Activated T-helper 1 cell treated with anti-CD3 and anti-CD28 coated beads, Interleukin-12 subunit alpha, Interleukin-12 subunit beta, Interleukin-2, Interleukin-4 antibody, amounts not matched to agents 30 ng/mL and 10 ng/mL and 1 ng/mL, durations not matched to agents 14 hours and 24 hours and 36 hours (primary cell): Measurements from ENCODE around the gene MORF4L1. TPM values are rescaled to one million over a fixed set of nuclear protein-coding genes. Genes with fewer than 3 reads are reported as not detected.
A peak's percentile ranks its signal among the peaks of the same experiment; 100 is the strongest.
"Not testable (repeated sequence)": the region's sequence is repeated elsewhere in the genome, so short reads cannot be mapped to it uniquely, and the experiment has no call there.

Source experiments
- DNase-seq: peaks from one replicate; pipeline ENCODE4 v3.0.0; 2021; ENCODE audit warnings: low spot score
- H3K27ac Mint-ChIP-seq: one replicate; pipeline ENCODE4 v1.8.0; 2021; ENCODE audit warnings: mild to moderate bottlenecking, mixed read lengths
- H3K27me3 Mint-ChIP-seq: one replicate; pipeline ENCODE4 v1.8.0; 2022; ENCODE audit warnings: mild to moderate bottlenecking, moderate library complexity, mixed read lengths; ENCODE audit not compliant: insufficient read depth
- H3K36me3 Mint-ChIP-seq: one replicate; pipeline ENCODE4 v1.8.0; 2021; ENCODE audit warnings: low read depth, mixed read lengths
- H3K4me1 Mint-ChIP-seq: one replicate; pipeline ENCODE4 v1.8.0; 2021; ENCODE audit warnings: low read depth, mixed read lengths
- H3K4me3 Mint-ChIP-seq: one replicate; pipeline ENCODE4 v1.8.0; 2021; ENCODE audit warnings: mild to moderate bottlenecking, moderate library complexity, mixed read lengths
- H3K9me3 Mint-ChIP-seq: one replicate; pipeline ENCODE4 v1.8.0; 2021; ENCODE audit warnings: mixed read lengths
- intact Hi-C: fragments of 100-400 bp; cut with micrococcal nuclease; formaldehyde crosslinking; loops from one replicate; pipeline ENCODE4 v1.15.1; 2024
- total RNA-seq: library from RNA; stranded (reverse); gene quantifications from 2 replicates; pipeline ENCODE4 v1.2.3, GENCODE V29; 2022

Gene MORF4L1
- total RNA-seq, 1 donor from 2014 or later, result 270 TPM

GRCh38 chr15:78871483-78872127 is 1.1 kb upstream of the MORF4L1 start:
- H3K27me3 Mint-ChIP-seq, H3K36me3 Mint-ChIP-seq, H3K9me3 Mint-ChIP-seq, DNase-seq: not testable (repeated sequence)
- intact Hi-C loops, result loop anchor here (2.0 to 5.0 kb wide), 3 partner anchors 111 to 1281 kb away; partner anchors contain the start of genes FAH and PSMA4
- Mint-ChIP-seq H3K4me1 (peaks cover 37% of the 10 kb centered on the region), H3K4me3 (peak overlapping the region; percentile 72), H3K27ac (peak overlapping the region; percentile 83)

- Mint-ChIP-seq H3K36me3 (peaks cover 12% of the 10 kb centered on the region), H3K27me3 (no peaks in the 10 kb centered on the region), H3K4me1 (peaks cover 47% of the 10 kb centered on the region), H3K4me3 (peak overlapping the region; percentile 93), H3K27ac (peak overlapping the region; percentile 98), H3K9me3 (no peaks in the 10 kb centered on the region)
- intact Hi-C loops, result loop anchor here (1.0 to 5.0 kb wide), 5 partner anchors 13 to 1280 kb away; partner anchors contain the start of genes FAH, IREB2 and PSMA4
- DNase-seq, result peak; percentile 87
These were observed 492 bp downstream of the MORF4L1 start for GRCh38 chr15:78872972-78873792.

- Mint-ChIP-seq H3K4me3 (peak overlapping the region; percentile 93), H3K36me3 (peaks cover 14% of the 10 kb centered on the region), H3K27me3 (no peaks in the 10 kb centered on the region), H3K9me3 (no peaks in the 10 kb centered on the region), H3K27ac (peak overlapping the region; percentile 98), H3K4me1 (peaks cover 51% of the 10 kb centered on the region)
- DNase-seq, result peak; percentile 26
- intact Hi-C loops, result loop anchor here (1.0 to 5.0 kb wide), 6 partner anchors 14 to 1279 kb away; partner anchors contain the start of genes FAH, IREB2 and PSMA4
These were observed 1.4 kb downstream of the MORF4L1 start for GRCh38 chr15:78873793-78874765.

- no peaks in the 10 kb centered on the region for H3K9me3 Mint-ChIP-seq
- no peaks in the 10 kb centered on the region for H3K27me3 Mint-ChIP-seq
- no peak for DNase-seq
- intact Hi-C loops, result loop anchor here (2.0 kb wide), 1 partner anchor 61 kb away; no protein-coding TSS in a partner anchor
- H3K4me3 Mint-ChIP-seq, result peak overlapping the region; percentile 93
- H3K4me1 Mint-ChIP-seq, result peaks cover 60% of the 10 kb centered on the region
- peak overlapping the region; percentile 98 for H3K27ac Mint-ChIP-seq
- H3K36me3 Mint-ChIP-seq, result peaks cover 16% of the 10 kb centered on the region
These were observed 2.6 kb downstream of the MORF4L1 start for GRCh38 chr15:78875107-78875914.

- H3K27ac Mint-ChIP-seq, H3K4me3 Mint-ChIP-seq, H3K9me3 Mint-ChIP-seq, intact Hi-C loops, H3K27me3 Mint-ChIP-seq, DNase-seq: not testable (repeated sequence)
- Mint-ChIP-seq H3K36me3 (peaks cover 26% of the 10 kb centered on the region), H3K4me1 (peaks cover 59% of the 10 kb centered on the region)
These were observed 4.3 kb downstream of the MORF4L1 start for GRCh38 chr15:78876954-78877353.

GRCh38 chr15:78878356-78878755 is 5.7 kb downstream of the MORF4L1 start:
- H3K27me3 Mint-ChIP-seq, result no peaks in the 10 kb centered on the region
- no peak for DNase-seq
- H3K4me1 Mint-ChIP-seq, result peaks cover 71% of the 10 kb centered on the region
- peak overlapping the region; percentile 75 for H3K27ac Mint-ChIP-seq
- peaks cover 32% of the 10 kb centered on the region for H3K36me3 Mint-ChIP-seq
- no peaks in the 10 kb centered on the region for H3K9me3 Mint-ChIP-seq
- peak overlapping the region; percentile 29 for H3K4me3 Mint-ChIP-seq
- intact Hi-C loops, result no loop called here

GRCh38 chr15:78879517-78880241 is 7.0 kb downstream of the MORF4L1 start:
- no peak for DNase-seq
- H3K36me3 Mint-ChIP-seq, result peaks cover 34% of the 10 kb centered on the region
- H3K4me3 Mint-ChIP-seq, result no peak overlapping the region
- intact Hi-C loops, result no loop called here
- no peaks in the 10 kb centered on the region for H3K9me3 Mint-ChIP-seq
- no peaks in the 10 kb centered on the region for H3K27me3 Mint-ChIP-seq
- H3K4me1 Mint-ChIP-seq, result peaks cover 65% of the 10 kb centered on the region
- peak overlapping the region; percentile 44 for H3K27ac Mint-ChIP-seq

GRCh38 chr15:78880242-78880533 is 7.5 kb downstream of the MORF4L1 start:
- Mint-ChIP-seq H3K27ac (peak overlapping the region; percentile 44), H3K9me3 (no peaks in the 10 kb centered on the region), H3K27me3 (no peaks in the 10 kb centered on the region), H3K4me1 (peaks cover 63% of the 10 kb centered on the region), H3K4me3 (no peak overlapping the region), H3K36me3 (peaks cover 37% of the 10 kb centered on the region)
- intact Hi-C loops, result no loop called here
- DNase-seq, result no peak

GRCh38 chr15:78880813-78881212 is 8.1 kb downstream of the MORF4L1 start:
- H3K27ac Mint-ChIP-seq, result no peak overlapping the region
- H3K4me3 Mint-ChIP-seq, result no peak overlapping the region
- intact Hi-C loops, result no loop called here
- no peaks in the 10 kb centered on the region for H3K9me3 Mint-ChIP-seq
- no peaks in the 10 kb centered on the region for H3K27me3 Mint-ChIP-seq
- H3K4me1 Mint-ChIP-seq, result peaks cover 61% of the 10 kb centered on the region
- peaks cover 38% of the 10 kb centered on the region for H3K36me3 Mint-ChIP-seq
- no peak for DNase-seq

GRCh38 chr15:78881681-78882080 is 9.0 kb downstream of the MORF4L1 start:
- Mint-ChIP-seq H3K36me3 (peaks cover 44% of the 10 kb centered on the region), H3K9me3 (no peaks in the 10 kb centered on the region), H3K27me3 (no peaks in the 10 kb centered on the region), H3K27ac (no peak overlapping the region), H3K4me1 (peaks cover 53% of the 10 kb centered on the region), H3K4me3 (no peak overlapping the region)
- DNase-seq, result no peak
- intact Hi-C loops, result no loop called here

GRCh38 chr15:78889000-78889399 is 16.3 kb downstream of the MORF4L1 start:
- no peak for DNase-seq
- peaks cover 57% of the 10 kb centered on the region for H3K36me3 Mint-ChIP-seq
- peaks cover 27% of the 10 kb centered on the region for H3K4me1 Mint-ChIP-seq
- no peaks in the 10 kb centered on the region for H3K27me3 Mint-ChIP-seq
- no peak overlapping the region for H3K27ac Mint-ChIP-seq
- H3K9me3 Mint-ChIP-seq, result no peaks in the 10 kb centered on the region
- no peak overlapping the region for H3K4me3 Mint-ChIP-seq
- intact Hi-C loops, result no loop called here
